GM06990 (cell line): ENCODE results near the gene ADARB2.

Experiments
- DNase-seq: peaks from one replicate; pipeline ENCODE4 v3.0.0-alpha.2; 2011; ENCODE audit not compliant: insufficient read length; ENCODE audit errors: extremely low read depth
- H3K27me3 ChIP-seq: replicated peaks from 2 replicates; pipeline ENCODE4 v1.6.0; 2011; ENCODE audit warnings: low read length; ENCODE audit not compliant: control insufficient read depth, insufficient read depth
- H3K36me3 ChIP-seq: 2 replicates; pipeline ENCODE4 v1.5.1; 2011; ENCODE audit warnings: low read length; ENCODE audit not compliant: control insufficient read depth, insufficient read depth
- H3K4me3 ChIP-seq: replicated peaks from 2 replicates; pipeline ENCODE4 v1.5.1; 2011; ENCODE audit warnings: low read depth, mild to moderate bottlenecking, control low read depth, low read length
- CTCF ChIP-seq: IDR thresholded peaks from 2 replicates; pipeline ENCODE4 v1.5.1; 2011; ENCODE audit warnings: low read length, control low read depth, mild to moderate bottlenecking, inconsistent platforms; ENCODE audit not compliant: insufficient read depth, poor library complexity, severe bottlenecking

Gene ADARB2

GRCh38 chr10:1320739-1321320 lies 416.5 kb downstream of the ADARB2 start:
- H3K4me3 ChIP-seq: no peak overlapping the region
- no peak for DNase-seq
- TF ChIP-seq CTCF: no peak
- no peaks in the 10 kb centered on the region for H3K36me3 ChIP-seq
- H3K27me3 ChIP-seq: no peaks in the 10 kb centered on the region

- no peak overlapping the region for H3K4me3 ChIP-seq
- no peak for TF ChIP-seq CTCF
- no peaks in the 10 kb centered on the region; the same call in 1 of the 2 replicates for H3K27me3 ChIP-seq
- no peaks in the 10 kb centered on the region for H3K36me3 ChIP-seq
- no peak for DNase-seq
These were observed 420.5 kb downstream of the ADARB2 start for GRCh38 chr10:1316809-1317143.

GRCh38 chr10:1316121-1316808 lies 421.1 kb downstream of the ADARB2 start:
- no peak overlapping the region for H3K4me3 ChIP-seq
- H3K27me3 ChIP-seq: no peaks in the 10 kb centered on the region; the same call in 1 of the 2 replicates
- no peaks in the 10 kb centered on the region for H3K36me3 ChIP-seq
- no peak for TF ChIP-seq CTCF
- DNase-seq: no peak

GRCh38 chr10:1315178-1315577 lies 422.1 kb downstream of the ADARB2 start:
- DNase-seq: no peak
- H3K27me3 ChIP-seq: no peaks in the 10 kb centered on the region; the same call in 1 of the 2 replicates
- TF ChIP-seq CTCF: no peak

GRCh38 chr10:1311726-1312125 lies 425.6 kb downstream of the ADARB2 start:
- Histone ChIP-seq H3K4me3 (no peak overlapping the region), H3K36me3 (no peaks in the 10 kb centered on the region), H3K27me3 (no peaks in the 10 kb centered on the region; the same call in 1 of the 2 replicates)
- DNase-seq: no peak
- no peak for TF ChIP-seq CTCF

More at GRCh38 chr10:1315178-1315577, 422.1 kb downstream of the ADARB2 start:
- H3K36me3 ChIP-seq: no peaks in the 10 kb centered on the region
- H3K4me3 ChIP-seq: no peak overlapping the region
